ENCODE measurements around the gene MCFD2. TPM values are rescaled to one million over a fixed set of nuclear protein-coding genes. Genes with fewer than 3 reads are reported as not detected.
"Not testable (repeated sequence)": the region's sequence is repeated elsewhere in the genome, so short reads cannot be mapped to it uniquely, and the experiment has no call there.

Gene MCFD2
- total RNA-seq, 1 donor from 2014 or later: 48.8 TPM

DNA sequence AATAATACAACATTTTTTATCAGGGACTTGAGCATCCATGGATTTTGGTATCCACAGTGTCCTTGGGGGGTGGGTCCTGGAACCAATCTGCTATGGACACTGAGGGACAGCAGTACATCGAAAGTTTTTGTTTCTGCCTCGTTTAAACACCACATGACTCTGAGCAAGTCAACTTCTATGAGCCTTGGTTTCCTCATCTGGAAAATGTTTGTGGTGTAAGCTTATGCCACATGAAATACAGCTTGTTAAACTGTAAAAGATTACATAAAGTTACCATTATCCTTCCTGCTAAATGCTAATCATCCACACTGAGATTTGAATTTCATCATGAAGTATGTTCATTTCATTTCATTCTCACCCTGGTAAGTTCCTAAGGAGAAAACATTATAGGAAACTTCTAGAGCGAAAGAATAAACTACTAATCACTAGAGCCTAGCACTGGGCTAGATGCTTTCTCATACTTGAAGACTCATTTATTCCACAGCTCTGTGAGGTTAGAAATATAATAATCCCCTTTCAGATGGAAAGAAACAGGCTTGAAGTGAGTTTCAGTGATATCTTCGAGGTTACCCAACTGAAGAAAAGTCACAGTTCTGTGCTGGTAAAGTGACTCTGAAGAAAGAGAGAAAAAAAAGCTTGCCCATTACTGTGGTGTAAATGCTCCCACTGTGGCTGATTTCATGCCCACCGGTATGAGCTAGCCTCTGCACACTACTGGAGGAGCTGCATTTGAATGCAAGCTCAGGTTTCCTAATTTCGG lies 29.2 kb downstream of the MCFD2 start:
- no peak for DNase-seq (ENCODE audit: low spot score)
- H3K27me3 Mint-ChIP-seq (ENCODE audit: insufficient read depth): peaks cover 13% of the 10 kb centered on the region
- no peaks in the 10 kb centered on the region for H3K36me3 Mint-ChIP-seq (ENCODE audit: low read depth)
- peaks cover 10% of the 10 kb centered on the region for H3K4me1 Mint-ChIP-seq (ENCODE audit: low read depth)
- peak overlapping the region; percentile 8 for H3K27ac Mint-ChIP-seq
- H3K4me3 Mint-ChIP-seq: no peak overlapping the region
- no peaks in the 10 kb centered on the region for H3K9me3 Mint-ChIP-seq
- intact Hi-C loops (cut with micrococcal nuclease): loop anchor here (5.0 kb wide), 2 partner anchors 109 to 894 kb away; no protein-coding TSS in a partner anchor

GRCh38 chr2:46885376-46885775 lies 30.2 kb downstream of the MCFD2 start:
- H3K9me3 Mint-ChIP-seq: no peaks in the 10 kb centered on the region
- H3K4me3 Mint-ChIP-seq: no peak overlapping the region
- no peak overlapping the region for H3K27ac Mint-ChIP-seq
- intact Hi-C loops (cut with micrococcal nuclease): loop anchor here (5.0 kb wide), 2 partner anchors 108 to 893 kb away; no protein-coding TSS in a partner anchor
- no peak for DNase-seq (ENCODE audit: low spot score)
- H3K27me3 Mint-ChIP-seq (ENCODE audit: insufficient read depth): peaks cover 13% of the 10 kb centered on the region
- H3K4me1 Mint-ChIP-seq (ENCODE audit: low read depth): peaks cover 10% of the 10 kb centered on the region
- no peaks in the 10 kb centered on the region for H3K36me3 Mint-ChIP-seq (ENCODE audit: low read depth)

DNA sequence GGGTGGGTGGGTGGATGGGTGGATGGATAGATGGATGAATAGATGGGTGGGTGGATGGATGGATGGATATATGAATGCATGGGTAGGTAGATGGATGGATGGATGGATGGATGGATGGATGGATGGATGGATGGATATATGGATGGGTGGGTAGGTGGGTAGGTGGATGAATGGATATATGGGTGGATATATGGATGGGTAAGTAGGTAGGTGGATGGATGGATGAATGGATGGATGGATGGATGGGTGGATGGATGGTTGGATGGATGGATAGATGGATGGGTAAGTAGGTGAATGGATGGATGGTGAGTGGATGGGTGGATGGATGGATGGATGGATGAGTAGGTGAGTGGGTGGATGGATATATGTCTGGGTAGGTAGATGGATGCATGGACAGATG lies 36.1 kb downstream of the MCFD2 start:
- no peaks in the 10 kb centered on the region for H3K9me3 Mint-ChIP-seq
- intact Hi-C loops (cut with micrococcal nuclease): no loop called here
- no peak for DNase-seq (ENCODE audit: low spot score)
- H3K27me3 Mint-ChIP-seq (ENCODE audit: insufficient read depth): peaks cover 7% of the 10 kb centered on the region
- no peaks in the 10 kb centered on the region for H3K36me3 Mint-ChIP-seq (ENCODE audit: low read depth)
- H3K27ac Mint-ChIP-seq: no peak overlapping the region
- H3K4me3 Mint-ChIP-seq: no peak overlapping the region
- no peaks in the 10 kb centered on the region for H3K4me1 Mint-ChIP-seq (ENCODE audit: low read depth)

DNA sequence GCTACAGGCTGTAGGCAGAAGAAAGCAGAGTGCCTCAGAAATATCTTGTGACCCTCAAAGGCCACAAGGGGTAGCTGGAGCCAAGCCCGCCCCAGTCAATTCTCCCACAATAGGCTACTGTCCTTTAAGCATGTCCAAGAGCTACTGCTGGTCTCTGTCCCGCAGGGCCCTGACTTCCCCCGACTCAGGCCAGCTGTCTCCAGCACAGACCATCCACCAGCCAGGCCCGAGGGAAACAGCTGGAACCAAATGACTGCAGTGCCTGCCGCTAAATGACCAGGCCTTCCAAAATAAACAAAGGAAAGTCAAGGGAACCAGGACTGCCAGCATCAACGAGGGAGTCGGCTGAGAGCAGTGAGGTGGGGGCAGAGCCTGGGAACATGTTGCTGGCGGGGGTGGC lies 36.7 kb downstream of the MCFD2 start:
- intact Hi-C loops (cut with micrococcal nuclease): no loop called here
- DNase-seq (ENCODE audit: low spot score): no peak
- peaks cover 3% of the 10 kb centered on the region for H3K27me3 Mint-ChIP-seq (ENCODE audit: insufficient read depth)
- no peak overlapping the region for H3K4me3 Mint-ChIP-seq
- no peak overlapping the region for H3K27ac Mint-ChIP-seq
- no peaks in the 10 kb centered on the region for H3K4me1 Mint-ChIP-seq (ENCODE audit: low read depth)
- no peaks in the 10 kb centered on the region for H3K36me3 Mint-ChIP-seq (ENCODE audit: low read depth)
- H3K9me3 Mint-ChIP-seq: no peaks in the 10 kb centered on the region

- Mint-ChIP-seq H3K27ac (no peak overlapping the region), H3K36me3 (ENCODE audit: low read depth) (no peaks in the 10 kb centered on the region), H3K4me1 (ENCODE audit: low read depth) (peaks cover 5% of the 10 kb centered on the region), H3K4me3 (no peak overlapping the region), H3K27me3 (ENCODE audit: insufficient read depth) (peaks cover 3% of the 10 kb centered on the region), H3K9me3 (no peaks in the 10 kb centered on the region)
- intact Hi-C loops (cut with micrococcal nuclease): no loop called here
- no peak for DNase-seq (ENCODE audit: low spot score)
Measured at GRCh38 chr2:46878240-46878877, 37.2 kb downstream of the MCFD2 start.

- Mint-ChIP-seq H3K9me3 (no peaks in the 10 kb centered on the region), H3K4me3 (no peak overlapping the region), H3K4me1 (ENCODE audit: low read depth) (peaks cover 9% of the 10 kb centered on the region), H3K27ac (no peak overlapping the region), H3K36me3 (ENCODE audit: low read depth) (no peaks in the 10 kb centered on the region), H3K27me3 (ENCODE audit: insufficient read depth) (no peaks in the 10 kb centered on the region)
- DNase-seq (ENCODE audit: low spot score): no peak
- intact Hi-C loops (cut with micrococcal nuclease): no loop called here
Measured at GRCh38 chr2:46877619-46878113, 37.9 kb downstream of the MCFD2 start.

GRCh38 chr2:46876741-46877384 lies 38.7 kb downstream of the MCFD2 start:
- intact Hi-C loops (cut with micrococcal nuclease): no loop called here

GRCh38 chr2:46875962-46876689 lies 39.5 kb downstream of the MCFD2 start:
- H3K4me3 Mint-ChIP-seq; H3K27me3 Mint-ChIP-seq (ENCODE audit: insufficient read depth); H3K4me1 Mint-ChIP-seq (ENCODE audit: low read depth); intact Hi-C loops (cut with micrococcal nuclease); H3K9me3 Mint-ChIP-seq; H3K27ac Mint-ChIP-seq; DNase-seq (ENCODE audit: low spot score); H3K36me3 Mint-ChIP-seq (ENCODE audit: low read depth): not testable (repeated sequence)

More at GRCh38 chr2:46876741-46877384, 38.7 kb downstream of the MCFD2 start:
- no peak for DNase-seq (ENCODE audit: low spot score)
- no peak overlapping the region for H3K4me3 Mint-ChIP-seq
- H3K27ac Mint-ChIP-seq: no peak overlapping the region
- peaks cover 9% of the 10 kb centered on the region for H3K4me1 Mint-ChIP-seq (ENCODE audit: low read depth)
- H3K27me3 Mint-ChIP-seq (ENCODE audit: insufficient read depth): no peaks in the 10 kb centered on the region
- no peaks in the 10 kb centered on the region for H3K9me3 Mint-ChIP-seq
- no peaks in the 10 kb centered on the region for H3K36me3 Mint-ChIP-seq (ENCODE audit: low read depth)

- H3K36me3 Mint-ChIP-seq (ENCODE audit: low read depth): no peaks in the 10 kb centered on the region
- H3K4me1 Mint-ChIP-seq (ENCODE audit: low read depth): peaks cover 9% of the 10 kb centered on the region
- no peak overlapping the region for H3K4me3 Mint-ChIP-seq
- no peak for DNase-seq (ENCODE audit: low spot score)
- H3K27me3 Mint-ChIP-seq (ENCODE audit: insufficient read depth): no peaks in the 10 kb centered on the region
- intact Hi-C loops (cut with micrococcal nuclease): no loop called here
- H3K9me3 Mint-ChIP-seq: no peaks in the 10 kb centered on the region
- no peak overlapping the region for H3K27ac Mint-ChIP-seq
Measured at GRCh38 chr2:46875226-46875899, 40.2 kb downstream of the MCFD2 start.

DNA sequence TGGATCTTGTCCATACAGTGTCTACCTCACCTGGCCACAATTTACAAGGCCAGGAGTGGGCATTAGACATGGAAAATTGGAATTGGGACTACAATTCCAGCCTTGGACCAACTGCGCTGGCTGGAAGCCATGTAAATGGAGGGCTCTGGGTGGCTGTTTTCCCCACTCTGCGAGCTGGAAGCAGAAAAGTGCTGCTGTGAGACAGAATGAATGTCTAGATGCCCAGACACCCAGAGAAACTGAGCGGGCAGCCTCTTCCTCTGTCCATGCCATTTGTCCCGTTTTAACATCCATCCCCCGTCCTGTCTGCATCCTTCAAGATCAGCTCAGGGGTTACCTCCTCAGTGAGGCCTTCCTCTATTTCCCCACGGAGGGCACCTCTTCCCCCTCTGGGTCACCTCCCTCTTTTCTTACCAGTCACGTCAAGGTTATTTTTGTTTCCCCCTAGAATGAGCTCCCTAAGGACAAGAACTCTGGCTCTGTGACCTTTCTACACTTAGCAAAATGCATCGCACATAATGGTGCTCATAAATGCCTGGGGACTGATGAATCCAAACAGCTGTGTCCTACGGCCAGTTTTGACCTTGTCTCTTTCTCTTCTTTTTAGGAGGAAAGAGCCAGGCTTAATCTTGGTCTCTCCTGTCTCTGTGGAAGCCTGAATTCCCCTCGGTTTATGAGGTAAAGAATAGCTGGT lies 41.2 kb downstream of the MCFD2 start:
- Mint-ChIP-seq H3K27me3 (ENCODE audit: insufficient read depth) (no peaks in the 10 kb centered on the region), H3K4me3 (no peak overlapping the region)

DNA sequence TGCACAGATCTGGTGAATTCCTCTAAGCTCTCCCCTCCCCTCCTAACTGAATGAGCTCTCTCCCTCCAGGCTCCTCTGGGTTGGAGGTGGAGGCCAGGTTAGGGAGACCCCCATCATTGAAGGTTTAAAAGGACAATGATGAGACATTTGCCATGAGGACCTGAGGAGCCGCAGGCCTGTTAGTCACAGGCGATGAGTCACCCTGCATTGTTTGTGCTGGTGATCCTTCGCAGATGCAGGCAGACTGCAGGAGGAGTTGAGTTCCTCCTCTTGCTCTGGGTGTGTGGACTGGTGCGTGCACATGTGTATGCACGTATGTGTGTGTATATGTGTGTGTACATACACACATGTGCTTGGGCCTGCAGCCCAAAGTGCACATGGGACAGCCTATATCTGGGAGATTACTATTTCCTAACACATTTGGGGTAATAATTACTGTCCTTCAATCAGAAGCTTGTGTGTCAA lies 42.0 kb downstream of the MCFD2 start:
- Mint-ChIP-seq H3K4me3 (no peak overlapping the region), H3K9me3 (no peaks in the 10 kb centered on the region), H3K4me1 (ENCODE audit: low read depth) (peaks cover 9% of the 10 kb centered on the region), H3K27me3 (ENCODE audit: insufficient read depth) (no peaks in the 10 kb centered on the region), H3K36me3 (ENCODE audit: low read depth) (no peaks in the 10 kb centered on the region), H3K27ac (no peak overlapping the region)
- no peak for DNase-seq (ENCODE audit: low spot score)
- intact Hi-C loops (cut with micrococcal nuclease): no loop called here

More for the DNA sequence above, 41.2 kb downstream of the MCFD2 start:
- no peaks in the 10 kb centered on the region for H3K36me3 Mint-ChIP-seq (ENCODE audit: low read depth)
- DNase-seq (ENCODE audit: low spot score): no peak
- no peaks in the 10 kb centered on the region for H3K9me3 Mint-ChIP-seq
- H3K27ac Mint-ChIP-seq: no peak overlapping the region
- intact Hi-C loops (cut with micrococcal nuclease): no loop called here
- H3K4me1 Mint-ChIP-seq (ENCODE audit: low read depth): peaks cover 9% of the 10 kb centered on the region

Measured in activated T-helper 1 cell treated with anti-CD3 and anti-CD28 coated beads, Interleukin-12 subunit alpha, Interleukin-12 subunit beta, Interleukin-2, Interleukin-4 antibody, amounts not matched to agents 30 ng/mL and 10 ng/mL and 1 ng/mL, durations not matched to agents 14 hours and 24 hours and 36 hours (primary cell).